SK-N-SH treated with all-trans-retinoic acid at 6 μM for 48 hours (cell line): ENCODE results near the gene MAPK8.

Source experiments
- CSDC2 ChIP-seq: fragments of 250-450 bp; sonication (Bioruptor Pico); IDR thresholded peaks from 2 replicates; pipeline ENCODE4 v1.5.0; 2020; ENCODE audit warnings: mild to moderate bottlenecking, moderate library complexity
- ESRRG ChIP-seq: fragments of 250-450 bp; sonication (Bioruptor Pico); IDR thresholded peaks from 2 replicates; pipeline ENCODE4 v1.6.1; 2021; ENCODE audit warnings: mild to moderate bottlenecking
- POU6F1 ChIP-seq: fragments of 250-450 bp; sonication (Bioruptor Pico); IDR thresholded peaks from 2 replicates; pipeline ENCODE4 v1.8.0; 2021; ENCODE audit warnings: low read depth, mild to moderate bottlenecking, moderate library complexity, borderline replicate concordance
- RARB ChIP-seq: fragments of 250-450 bp; sonication (Bioruptor Pico); IDR thresholded peaks from 2 replicates; pipeline ENCODE4 v1.8.0; 2021; ENCODE audit warnings: mild to moderate bottlenecking, moderate library complexity
- TOX ChIP-seq: fragments of 250-450 bp; sonication (Bioruptor Pico); IDR thresholded peaks from 2 replicates; pipeline ENCODE4 v1.8.0; 2021; ENCODE audit warnings: mild to moderate bottlenecking, moderate library complexity, borderline replicate concordance
- ZFP3 ChIP-seq: fragments of 250-450 bp; sonication (Bioruptor Pico); IDR thresholded peaks from 2 replicates; pipeline ENCODE4 v1.5.0; 2020; ENCODE audit warnings: mild to moderate bottlenecking, moderate library complexity

GRCh38 chr10:48439031-48439430, 132.6 kb downstream of the MAPK8 start:
- TF ChIP-seq RARB (CRISPR knock-in tag): no peak
- TF ChIP-seq TOX (CRISPR knock-in tag): no peak
- no peak for TF ChIP-seq ESRRG (CRISPR knock-in tag)
- no peak for TF ChIP-seq POU6F1 (CRISPR knock-in tag)
- TF ChIP-seq ZFP3 (CRISPR knock-in tag): no peak
- TF ChIP-seq CSDC2 (CRISPR knock-in tag): no peak
